Measurements from ENCODE around the gene KDM4B.

DNA sequence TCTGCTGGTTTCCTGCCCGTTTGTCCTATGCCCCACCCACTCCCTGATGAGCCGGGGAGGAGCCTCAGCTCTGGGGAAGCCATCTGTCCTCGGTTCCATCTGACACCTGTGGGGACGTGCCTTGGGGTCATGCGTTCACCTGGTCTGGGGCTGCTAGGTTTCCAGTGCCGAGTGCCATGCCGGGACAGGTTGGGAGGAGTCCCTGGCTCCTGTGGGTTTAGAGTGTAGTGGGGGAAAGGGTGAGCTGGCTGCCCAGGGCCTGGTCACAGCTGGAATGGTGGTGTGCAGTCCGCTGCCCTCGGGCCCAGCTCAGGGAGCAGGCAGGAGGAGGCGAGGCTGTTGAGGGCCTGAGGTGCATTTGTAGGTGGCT, 2.5 kb downstream of the KDM4B start:
- TF ChIP-seq, protein P1, sequence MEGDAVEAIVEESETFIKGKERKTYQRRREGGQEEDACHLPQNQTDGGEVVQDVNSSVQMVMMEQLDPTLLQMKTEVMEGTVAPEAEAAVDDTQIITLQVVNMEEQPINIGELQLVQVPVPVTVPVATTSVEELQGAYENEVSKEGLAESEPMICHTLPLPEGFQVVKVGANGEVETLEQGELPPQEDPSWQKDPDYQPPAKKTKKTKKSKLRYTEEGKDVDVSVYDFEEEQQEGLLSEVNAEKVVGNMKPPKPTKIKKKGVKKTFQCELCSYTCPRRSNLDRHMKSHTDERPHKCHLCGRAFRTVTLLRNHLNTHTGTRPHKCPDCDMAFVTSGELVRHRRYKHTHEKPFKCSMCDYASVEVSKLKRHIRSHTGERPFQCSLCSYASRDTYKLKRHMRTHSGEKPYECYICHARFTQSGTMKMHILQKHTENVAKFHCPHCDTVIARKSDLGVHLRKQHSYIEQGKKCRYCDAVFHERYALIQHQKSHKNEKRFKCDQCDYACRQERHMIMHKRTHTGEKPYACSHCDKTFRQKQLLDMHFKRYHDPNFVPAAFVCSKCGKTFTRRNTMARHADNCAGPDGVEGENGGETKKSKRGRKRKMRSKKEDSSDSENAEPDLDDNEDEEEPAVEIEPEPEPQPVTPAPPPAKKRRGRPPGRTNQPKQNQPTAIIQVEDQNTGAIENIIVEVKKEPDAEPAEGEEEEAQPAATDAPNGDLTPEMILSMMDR (IDR thresholded peaks at IDR 0.05), result no peak
- no peak for TF ChIP-seq POLR2A (IDR thresholded peaks at IDR 0.05)

Data from uterus (tissue), 2 donors.